K562 (cell line): ENCODE measurements around the gene RCC2. TPM values are rescaled to one million over a fixed set of nuclear protein-coding genes. Genes with fewer than 3 reads are reported as not detected.

Source experiments
- BRCA1 ChIP-seq, 2 experiments: fragments of 450-650 bp in 1 of 2; sonication (generic) in 1 of 2; formaldehyde crosslinking in 1 of 2; IDR thresholded peaks; 2 replicates each; pipeline versions ENCODE4 v1.5.0 to v1.6.1; 2017 to 2020; ENCODE audit warnings: mild to moderate bottlenecking in 1 of 2, missing genetic modification reagents in 1 of 2
- CHD1 ChIP-seq: fragments of 200-600 bp; sonication (generic); IDR thresholded peaks from one replicate; pipeline ENCODE4 v1.6.1; 2012; ENCODE audit warnings: mild to moderate bottlenecking, moderate library complexity, low read length, inconsistent platforms
- CSDE1 ChIP-seq, 2 experiments: fragments of 450-650 bp; IDR thresholded peaks; 2 replicates each; pipeline ENCODE4 v1.6.1; 2016; ENCODE audit warnings: mild to moderate bottlenecking in 1 of 2
- ESRRB ChIP-seq: fragments of 250-450 bp; sonication (Bioruptor Pico); IDR thresholded peaks from 2 replicates; pipeline ENCODE4 v1.5.0; 2020; ENCODE audit warnings: mild to moderate bottlenecking, moderate library complexity, borderline replicate concordance
- KDM1A ChIP-seq, 2 experiments: fragments of 450-650 bp; IDR thresholded peaks; 2 replicates each; pipeline ENCODE4 v1.6.1; 2016; ENCODE audit warnings: mild to moderate bottlenecking in 2 of 2
- MAX ChIP-seq: sonication (generic); formaldehyde crosslinking; IDR thresholded peaks from 2 replicates; pipeline ENCODE4 v1.9.0; 2022; ENCODE audit warnings: mild to moderate bottlenecking, missing genetic modification reagents
- POLR2A ChIP-seq: fragments of 450-650 bp; conservative IDR thresholded peaks from 2 replicates; pipeline ENCODE4 v1.6.1; 2016
- POLR2G ChIP-seq: fragments of 200-400 bp; formaldehyde crosslinking; IDR thresholded peaks from 2 replicates; pipeline ENCODE4 v1.6.1; 2017; ENCODE audit warnings: low read depth, mild to moderate bottlenecking, antibody characterized with exemption, low read length, moderate library complexity
- PREB ChIP-seq: sonication (generic); formaldehyde crosslinking; IDR thresholded peaks from 2 replicates; pipeline ENCODE4 v1.8.1; 2023; ENCODE audit warnings: mild to moderate bottlenecking, missing genetic modification reagents
- RBM22 ChIP-seq: fragments of 200-400 bp; formaldehyde crosslinking; IDR thresholded peaks from 2 replicates; pipeline ENCODE4 v1.6.1; 2018; ENCODE audit warnings: low read length, low read depth; ENCODE audit not compliant: poor library complexity, severe bottlenecking
- RBM25 ChIP-seq: fragments of 200-400 bp; formaldehyde crosslinking; IDR thresholded peaks from 2 replicates; pipeline ENCODE4 v1.6.1; 2018; ENCODE audit warnings: low read length, low read depth, moderate library complexity; ENCODE audit not compliant: severe bottlenecking
- RNF219 ChIP-seq: fragments of 250-450 bp; sonication (Bioruptor Pico); IDR thresholded peaks from 2 replicates; pipeline ENCODE4 v1.5.0; 2022; ENCODE audit warnings: mild to moderate bottlenecking
- SMAD2 ChIP-seq: fragments of 150-350 bp; IDR thresholded peaks from 2 replicates; pipeline ENCODE4 v1.6.1; 2014; ENCODE audit warnings: low read depth, mild to moderate bottlenecking, low read length
- SUPT5H ChIP-seq: fragments of 450-650 bp; IDR thresholded peaks from 2 replicates; pipeline ENCODE4 v1.6.1; 2016
- THRAP3 ChIP-seq: fragments of 450-650 bp; IDR thresholded peaks from 2 replicates; pipeline ENCODE4 v1.6.1; 2016; ENCODE audit warnings: mild to moderate bottlenecking, inconsistent platforms, borderline replicate concordance
- USF1 ChIP-seq: sonication (generic); formaldehyde crosslinking; IDR thresholded peaks from 2 replicates; pipeline ENCODE4 v1.9.0; 2022; ENCODE audit warnings: mild to moderate bottlenecking, missing genetic modification reagents
- ZNF311 ChIP-seq: fragments of 250-450 bp; sonication (Bioruptor Pico); IDR thresholded peaks from 2 replicates; pipeline ENCODE4 v1.4.0; 2020; ENCODE audit warnings: mild to moderate bottlenecking, moderate library complexity
- ZNF639 ChIP-seq, 2 experiments: fragments of 200-800 bp in 1 of 2; sonication (Bioruptor generic) in 1 of 2; sonication (generic) in 1 of 2; formaldehyde crosslinking in 1 of 2; IDR thresholded peaks in 1 of 2; conservative IDR thresholded peaks in 1 of 2; 2 replicates each; pipeline versions ENCODE4 v1.5.0 to v1.6.1; 2016 to 2020; ENCODE audit warnings: missing compliant biosample characterization in 1 of 2, missing genetic modification characterization in 1 of 2, missing genetic modification reagents in 1 of 2
- polyA plus RNA-seq, 8 experiments: library from polyadenylated mRNA; depleted of rRNA in 4 of 8; stranded (reverse) in 5 of 8; unstranded in 3 of 8; fragments of >200 nt; fragmentation: Nextera tagmentation in 2 of 8; fragmentation: Illumina TruSeq in 1 of 8; extraction: Ambion mirVana in 2 of 8; extraction: Trizol in 1 of 8; gene quantifications; 2 replicates each; pipeline versions ENCODE4 v1.2.1 to v1.2.3, GENCODE V29; 2011 to 2014; ENCODE audit warnings: inconsistent platforms in 1 of 8, missing spikeins in 1 of 8
- total RNA-seq, 7 experiments: library from RNA; depleted of rRNA in 6 of 7; stranded (reverse); fragments of >200 nt in 6 of 7; fragmentation: Illumina TruSeq in 2 of 7; extraction: Trizol in 2 of 7; gene quantifications; 2 replicates each; pipeline versions ENCODE4 v1.2.1 to v1.2.3, GENCODE V29; 2011 to 2021; ENCODE audit warnings: low replicate concordance in 1 of 7

Gene RCC2
- total and polyA plus RNA-seq, 9 of the 15 experiments (the other 6 are each of a cell fraction or from before 2014, with no cell fraction given) = 31.8 to 292 (median 116) TPM

GRCh38 chr1:17425806-17426600, 13.5 kb downstream of the RCC2 start (continued):
- TF ChIP-seq ZNF639 (CRISPR knock-in tag; conservative IDR thresholded peaks at IDR 0.05 in 1 of 2, IDR thresholded peaks at IDR 0.05 in 1 of 2) (no peak), CHD1 (no peak), ZNF311 (CRISPR knock-in tag) (no peak), MAX (no peak), USF1 (CRISPR knock-in tag) (no peak), RNF219 (CRISPR knock-in tag) (no peak), RBM25 (no peak), KDM1A (IDR thresholded peaks at IDR 0.05) (no peak), SMAD2 (no peak), ESRRB (CRISPR knock-in tag) (no peak), SUPT5H (0 out of 2 replicates have a peak, but pooled peaks have one; percentile 24), POLR2G (peak; percentile 76), BRCA1 (IDR thresholded peaks at IDR 0.05) (no peak), BRCA1 (CRISPR knock-in tag; IDR thresholded peaks at IDR 0.05) (no peak), PREB (CRISPR knock-in tag) (no peak), THRAP3 (no peak), POLR2A (0 out of 2 replicates have a peak, but pooled peaks have one; percentile 24), CSDE1 (IDR thresholded peaks at IDR 0.05) (no peak), RBM22 (peak; percentile 92)
- TF ChIP-seq, all 486 proteins: peak for 6
